Progenitor cell of endocrine pancreas (in vitro differentiated cells): ENCODE data around the gene AXIN1. TPM values are rescaled to one million over a fixed set of nuclear protein-coding genes. Genes with fewer than 3 reads are reported as not detected.

Source experiments
- DNase-seq: peaks from one replicate; pipeline ENCODE4 v3.0.0; 2021; ENCODE audit warnings: low spot score; ENCODE audit not compliant: unreplicated experiment
- H3K27ac Mint-ChIP-seq: 2 replicates; pipeline ENCODE4 v1.8.0; 2021; ENCODE audit warnings: mild to moderate bottlenecking, moderate library complexity, mixed read lengths
- H3K27me3 Mint-ChIP-seq: 2 replicates; pipeline ENCODE4 v1.8.0; 2021; ENCODE audit warnings: mixed read lengths
- H3K36me3 Mint-ChIP-seq: 2 replicates; pipeline ENCODE4 v1.8.0; 2022; ENCODE audit warnings: mixed read lengths; ENCODE audit not compliant: insufficient read depth
- H3K4me1 Mint-ChIP-seq: 2 replicates; pipeline ENCODE4 v1.8.0; 2021; ENCODE audit warnings: low read depth, mixed read lengths
- H3K4me3 Mint-ChIP-seq: 2 replicates; pipeline ENCODE4 v1.8.0; 2021; ENCODE audit warnings: low read depth, mild to moderate bottlenecking, moderate library complexity, mixed read lengths
- H3K9me3 Mint-ChIP-seq: 2 replicates; pipeline ENCODE4 v1.8.0; 2021; ENCODE audit warnings: low read depth, mixed read lengths
- CTCF ChIP-seq: fragments of 200-600 bp; sonication (generic); IDR thresholded peaks from one replicate; pipeline ENCODE4 v1.5.0; 2021; ENCODE audit warnings: antibody characterized with exemption, mild to moderate bottlenecking; ENCODE audit not compliant: unreplicated experiment
- total RNA-seq: library from RNA; stranded (reverse); gene quantifications from 2 replicates; pipeline ENCODE4 v1.2.1, GENCODE V29; 2021

The AXIN1 gene
- total RNA-seq, 1 donor from 2014 or later, result 34.4 TPM

DNA sequence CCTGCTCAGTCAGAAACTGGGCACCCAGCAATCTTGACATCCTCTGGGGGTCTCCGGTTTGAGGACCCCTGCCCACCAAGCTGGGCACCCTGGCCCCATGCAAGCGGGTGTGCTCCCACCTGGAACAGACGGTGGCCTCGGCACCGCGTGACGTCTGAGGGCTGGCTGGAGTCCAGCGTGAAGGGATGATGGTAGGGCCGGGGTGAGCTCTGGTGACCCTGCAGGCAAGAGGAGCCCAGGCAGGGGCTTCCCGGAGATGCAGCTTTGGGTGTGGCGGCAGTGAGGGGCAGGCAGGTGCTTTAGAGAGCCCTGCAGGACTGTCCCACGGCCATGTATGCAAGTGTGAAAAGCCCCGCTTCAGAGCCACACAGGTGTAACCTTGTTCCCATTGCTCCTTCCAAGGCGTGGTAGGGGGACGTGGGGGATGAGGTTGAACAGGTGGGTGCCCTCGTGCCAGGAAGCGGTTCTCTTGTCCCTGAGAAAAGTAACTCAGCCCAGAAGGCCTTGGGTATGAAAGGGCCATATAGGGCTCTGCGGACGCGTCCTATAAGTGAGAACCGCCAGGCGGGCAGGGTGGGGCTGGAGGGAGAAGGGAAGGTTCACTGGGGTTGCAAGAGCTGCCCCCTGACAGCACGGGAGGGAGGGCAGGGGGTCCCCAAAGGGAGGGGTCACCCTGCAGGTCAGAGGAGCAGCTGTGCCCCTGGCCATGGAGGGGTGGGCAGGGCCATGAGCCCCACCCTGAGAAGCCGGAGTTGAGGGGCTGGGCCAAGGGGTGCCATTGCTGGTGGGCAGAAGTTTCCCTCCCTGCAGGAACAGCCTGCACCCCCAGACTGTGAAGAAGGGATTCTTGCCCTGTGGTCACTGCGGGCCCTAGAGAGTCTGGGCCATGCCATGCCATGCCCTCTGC is 86.0 kb downstream of the AXIN1 start:
- TF ChIP-seq CTCF, result no peak
- H3K9me3 Mint-ChIP-seq, result no peaks in the 10 kb centered on the region
- H3K4me1 Mint-ChIP-seq, result no peaks in the 10 kb centered on the region
- H3K4me3 Mint-ChIP-seq, result no peak overlapping the region
- no peaks in the 10 kb centered on the region for H3K27me3 Mint-ChIP-seq
- H3K27ac Mint-ChIP-seq, result no peak overlapping the region
- no peak for DNase-seq
- H3K36me3 Mint-ChIP-seq, result peaks cover 6% of the 10 kb centered on the region

DNA sequence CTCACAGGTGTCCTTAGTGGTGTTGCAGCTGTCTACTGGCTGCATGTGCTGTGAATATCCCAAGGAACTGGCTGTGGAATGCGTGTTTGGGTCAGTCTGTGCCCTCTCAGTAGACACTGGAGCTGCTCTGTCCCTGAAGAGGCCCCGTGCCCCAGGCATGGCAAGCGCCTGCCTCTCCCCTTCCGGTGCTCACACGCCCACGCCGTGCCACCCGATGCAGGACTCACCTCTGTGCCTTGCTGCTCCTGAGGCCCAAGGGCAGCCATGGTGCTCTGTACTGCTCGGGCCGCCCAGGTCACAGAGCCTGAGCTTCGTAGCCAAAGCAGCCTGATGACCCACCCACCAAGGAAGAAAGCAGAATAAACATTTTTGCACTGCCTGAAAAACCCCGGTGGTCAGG is 86.8 kb downstream of the AXIN1 start:
- DNase-seq, result no peak
- Mint-ChIP-seq H3K4me1 (no peaks in the 10 kb centered on the region), H3K9me3 (no peaks in the 10 kb centered on the region), H3K36me3 (peaks cover 8% of the 10 kb centered on the region), H3K4me3 (no peak overlapping the region), H3K27ac (no peak overlapping the region), H3K27me3 (no peaks in the 10 kb centered on the region)
- no peak for TF ChIP-seq CTCF

DNA sequence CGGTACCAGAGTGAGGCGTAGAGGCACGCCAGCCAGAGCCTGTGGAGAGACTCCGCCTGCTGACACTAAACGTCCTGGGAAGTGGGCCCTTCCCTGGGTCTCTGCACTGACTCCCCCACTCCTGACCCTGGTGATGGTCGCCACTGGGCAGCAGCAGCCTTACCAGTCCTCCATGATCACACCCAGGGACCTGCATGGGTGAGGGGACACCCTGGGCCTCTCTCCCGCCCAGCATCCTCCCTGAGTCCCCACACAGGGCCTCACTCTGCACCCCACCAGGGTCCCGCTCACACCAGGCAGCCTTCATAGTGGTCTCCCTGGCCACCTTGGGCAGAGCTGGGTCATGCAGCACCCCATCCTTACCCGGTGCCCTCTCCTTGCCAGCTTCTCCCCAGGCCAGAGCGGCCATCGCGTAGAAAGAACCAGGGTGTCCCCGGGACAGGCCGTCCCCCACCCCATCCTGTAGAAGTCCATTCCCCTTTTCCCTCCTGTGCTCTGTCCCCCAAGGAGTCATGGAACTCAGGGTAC is 87.5 kb downstream of the AXIN1 start:
- no peak overlapping the region for H3K4me3 Mint-ChIP-seq
- no peaks in the 10 kb centered on the region for H3K9me3 Mint-ChIP-seq
- peaks cover 11% of the 10 kb centered on the region for H3K36me3 Mint-ChIP-seq
- H3K4me1 Mint-ChIP-seq, result no peaks in the 10 kb centered on the region
- TF ChIP-seq CTCF, result no peak
- no peak overlapping the region for H3K27ac Mint-ChIP-seq
- H3K27me3 Mint-ChIP-seq, result no peaks in the 10 kb centered on the region
- no peak for DNase-seq

DNA sequence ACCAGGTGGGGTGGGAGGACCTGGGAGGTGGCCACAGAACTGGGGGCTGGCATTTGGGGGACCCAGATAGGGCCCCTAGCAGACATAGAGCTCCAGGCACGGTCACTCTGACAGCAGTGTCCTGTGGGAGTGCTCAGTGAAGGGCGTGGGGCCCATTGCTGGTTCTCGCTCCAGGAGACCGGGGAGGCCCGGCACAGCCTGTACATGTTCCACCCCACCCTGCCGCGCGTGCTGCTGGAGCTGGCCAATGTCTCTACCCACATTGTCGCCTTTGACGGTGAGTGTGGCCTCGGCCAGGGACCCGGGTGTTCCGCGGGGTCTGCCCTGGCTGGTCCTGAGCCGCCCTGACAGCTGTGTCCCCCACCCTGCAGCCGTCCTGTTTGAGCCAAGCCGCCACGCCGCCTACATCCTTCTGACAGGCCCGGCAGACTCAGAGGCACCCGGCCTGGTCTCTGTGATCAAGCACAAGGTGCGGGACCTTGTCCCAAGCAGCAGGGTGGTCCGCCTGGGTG is 88.0 kb downstream of the AXIN1 start:
- TF ChIP-seq CTCF, result no peak
- Mint-ChIP-seq H3K36me3 (peaks cover 11% of the 10 kb centered on the region), H3K4me3 (no peak overlapping the region), H3K27me3 (no peaks in the 10 kb centered on the region), H3K9me3 (no peaks in the 10 kb centered on the region), H3K27ac (no peak overlapping the region), H3K4me1 (no peaks in the 10 kb centered on the region)
- no peak for DNase-seq

- Mint-ChIP-seq H3K9me3 (no peaks in the 10 kb centered on the region), H3K27ac (no peak overlapping the region), H3K4me3 (no peak overlapping the region), H3K36me3 (peaks cover 16% of the 10 kb centered on the region), H3K27me3 (no peaks in the 10 kb centered on the region), H3K4me1 (no peaks in the 10 kb centered on the region)
- no peak for TF ChIP-seq CTCF
- no peak for DNase-seq
Observed at GRCh38 chr16:263944-264343, 88.6 kb downstream of the AXIN1 start.
